ENCODE results near the gene COL20A1.

GRCh38 chr20:63380346-63380870 lies 87.4 kb downstream of the COL20A1 start:
- TF ChIP-seq POLR2A (IDR thresholded peaks at IDR 0.05; ENCODE audit: low read length): no peak
- no peak for TF ChIP-seq GATA1 (IDR thresholded peaks at IDR 0.05; ENCODE audit: low read depth, low read length)
